HG02885 (cell line): ENCODE measurements around the gene WDR19.
"Not testable (repeated sequence)": the region's sequence is repeated elsewhere in the genome, so short reads cannot be mapped to it uniquely, and the experiment has no call there.

Experiments used
- ATAC-seq: cut with Tn5 transposase; IDR thresholded peaks from one replicate; pipeline ENCODE4 v1.9.1; 2021; ENCODE audit warnings: mild to moderate bottlenecking; ENCODE audit not compliant: unreplicated experiment, poor library complexity

WDR19 gene

GRCh38 chr4:39231660-39232059 is 49.3 kb downstream of the WDR19 start:
- no peak for ATAC-seq

GRCh38 chr4:39232100-39232499 is 49.8 kb downstream of the WDR19 start:
- no peak for ATAC-seq

- ATAC-seq: no peak
Observed at GRCh38 chr4:39233114-39233513, 50.8 kb downstream of the WDR19 start.

GRCh38 chr4:39233783-39234182 is 51.5 kb downstream of the WDR19 start:
- ATAC-seq: no peak

GRCh38 chr4:39235021-39235420 is 52.7 kb downstream of the WDR19 start:
- ATAC-seq: no peak

- ATAC-seq: no peak
Observed at GRCh38 chr4:39235696-39236095, 53.4 kb downstream of the WDR19 start.

DNA sequence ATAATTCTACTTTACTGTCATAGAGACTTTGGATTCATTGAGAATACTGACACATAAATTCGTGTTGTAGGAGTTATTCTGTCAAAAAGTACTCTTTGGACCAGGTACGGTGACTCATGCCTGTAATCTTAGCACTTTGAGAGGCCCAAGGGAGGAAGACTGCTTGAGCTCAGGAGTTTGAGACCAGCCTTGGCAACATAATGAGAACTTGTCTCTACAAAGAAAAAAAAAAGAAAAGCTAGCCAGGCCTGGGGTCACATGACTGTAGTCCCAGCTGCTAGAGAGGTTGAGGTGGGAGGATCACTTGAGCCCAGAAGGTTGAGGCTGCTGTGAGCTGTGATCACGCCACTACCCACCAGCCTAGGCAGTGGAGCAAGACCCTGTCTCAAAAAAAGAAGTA is 54.9 kb downstream of the WDR19 start:
- no peak for ATAC-seq

DNA sequence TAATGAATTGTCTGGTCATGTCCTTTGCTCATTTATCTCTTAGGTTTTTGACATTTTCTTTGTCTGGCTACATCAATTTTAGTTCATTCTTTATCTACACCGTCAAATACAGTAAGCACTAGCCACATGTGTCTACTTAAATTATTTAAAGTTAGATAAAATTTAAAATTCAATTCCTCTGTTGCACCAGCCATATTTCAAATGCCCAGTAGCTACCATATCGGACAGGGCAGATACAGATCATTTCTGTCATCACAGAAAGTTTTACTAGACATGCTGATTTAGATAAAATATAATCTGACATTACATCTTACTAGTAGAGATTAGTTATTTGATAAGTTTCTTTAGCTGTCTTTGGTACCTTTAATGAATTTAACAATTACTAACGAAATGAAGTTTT is 61.1 kb downstream of the WDR19 start:
- no peak for ATAC-seq

GRCh38 chr4:39255266-39255665 is 72.9 kb downstream of the WDR19 start:
- no peak for ATAC-seq

GRCh38 chr4:39255871-39256270 is 73.5 kb downstream of the WDR19 start:
- no peak for ATAC-seq

- no peak for ATAC-seq
Observed at GRCh38 chr4:39256436-39256835, 74.1 kb downstream of the WDR19 start.

- ATAC-seq: no peak
Observed at GRCh38 chr4:39259571-39260330, 77.4 kb downstream of the WDR19 start.

GRCh38 chr4:39263895-39264294 is 81.6 kb downstream of the WDR19 start:
- ATAC-seq: no peak

DNA sequence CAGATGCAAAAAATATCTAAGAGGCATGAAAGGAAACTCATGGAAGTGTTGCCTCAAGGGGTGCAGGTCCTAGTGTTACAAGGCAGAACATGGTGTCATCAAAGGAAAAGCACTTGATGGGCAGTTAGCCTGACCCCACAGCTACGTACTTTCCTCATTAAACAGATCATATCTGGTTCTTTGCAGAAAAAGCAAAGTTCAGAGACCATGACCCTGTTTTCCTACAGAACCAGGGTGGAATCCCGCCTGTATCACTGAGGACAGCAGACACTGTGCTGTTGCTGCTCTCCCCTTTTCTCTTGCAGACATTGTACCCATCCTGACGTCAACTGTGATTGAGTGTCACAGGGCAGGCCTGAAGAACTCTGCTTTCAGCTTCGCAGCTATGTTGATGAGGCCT is 92.2 kb downstream of the WDR19 start:
- no peak for ATAC-seq

- ATAC-seq: not testable (repeated sequence)
Observed at GRCh38 chr4:39277661-39278060, 95.3 kb downstream of the WDR19 start.

- ATAC-seq: no peak
Observed at GRCh38 chr4:39278476-39278875, 96.1 kb downstream of the WDR19 start.

DNA sequence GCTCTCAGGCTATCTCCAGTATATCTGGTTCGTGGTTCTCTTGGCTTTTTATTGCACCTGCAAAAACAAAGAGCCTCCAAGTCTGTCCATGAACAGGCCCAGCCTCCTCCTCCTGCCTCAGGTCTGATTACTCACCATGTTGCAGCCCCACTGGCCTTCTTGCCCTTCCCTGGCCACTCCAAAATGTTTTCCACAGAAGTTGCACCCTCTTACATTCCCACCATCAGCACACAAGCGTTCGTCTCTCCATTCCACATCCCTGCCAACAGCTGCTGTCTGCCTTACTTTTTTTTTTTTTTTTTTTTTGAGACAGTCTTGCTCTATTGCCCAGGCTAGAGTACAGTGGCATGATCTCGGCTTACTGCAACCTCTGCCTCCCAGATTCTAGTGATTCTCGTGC is 97.1 kb downstream of the WDR19 start:
- ATAC-seq: no peak

DNA sequence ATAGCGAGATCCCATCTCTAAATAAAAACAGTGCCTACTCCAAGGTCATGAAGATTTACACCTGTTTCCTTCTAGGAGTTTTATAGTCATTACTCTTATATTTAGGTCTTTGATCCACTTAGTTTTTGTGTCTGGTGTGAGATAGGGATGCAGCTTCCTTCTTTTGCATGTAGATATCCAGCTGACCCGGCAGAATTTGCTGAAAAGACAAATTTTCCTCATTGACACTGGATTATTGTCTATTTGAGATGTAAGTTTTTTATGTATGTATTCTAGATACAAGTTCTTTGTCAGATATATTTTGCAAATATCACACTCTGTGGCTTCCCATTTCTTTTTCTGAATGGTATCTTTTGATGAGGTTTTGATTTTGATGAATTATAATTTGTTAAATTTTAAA is 98.4 kb downstream of the WDR19 start:
- ATAC-seq: no peak

GRCh38 chr4:39285111-39285795 is 102.9 kb downstream of the WDR19 start:
- ATAC-seq: no peak

DNA sequence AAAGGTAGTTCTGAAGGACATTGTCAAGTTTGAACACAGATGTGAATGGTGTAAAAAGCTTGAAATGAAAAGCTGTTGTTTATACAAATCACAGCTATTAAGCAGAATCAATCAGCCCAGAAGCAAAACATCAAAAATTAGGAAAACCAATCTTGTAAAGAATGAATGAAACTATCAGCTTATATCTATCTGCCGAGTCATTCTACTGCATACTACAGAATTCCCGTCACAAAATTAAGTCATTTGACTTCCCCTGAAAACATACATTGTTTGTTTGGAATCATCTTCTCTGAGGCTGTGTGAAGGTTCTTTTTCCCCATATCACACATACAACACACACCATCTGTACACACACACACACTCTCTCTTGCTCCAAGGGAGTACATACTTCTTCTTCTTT is 103.5 kb downstream of the WDR19 start:
- ATAC-seq: no peak

DNA sequence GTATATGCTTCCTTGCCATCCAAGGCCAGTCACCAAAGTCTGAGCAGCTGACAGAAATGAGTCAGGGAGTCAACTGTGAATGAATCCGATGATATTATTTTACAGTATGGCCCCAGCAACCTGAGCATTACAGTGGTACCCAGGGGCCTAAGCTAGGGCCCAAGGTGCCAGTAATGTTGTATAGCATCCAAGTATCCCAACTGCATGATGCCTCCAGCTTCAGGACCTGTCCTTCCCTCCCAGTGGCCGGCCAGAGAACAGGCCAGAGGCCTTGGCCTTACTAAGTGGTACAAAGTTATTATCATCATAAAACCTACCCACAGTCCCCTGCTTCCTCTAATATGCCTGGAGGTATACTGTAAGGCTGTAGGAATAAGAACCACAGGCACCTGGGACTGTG is 103.9 kb downstream of the WDR19 start:
- ATAC-seq: no peak

- ATAC-seq: no peak
Observed at GRCh38 chr4:39287223-39287622, 104.9 kb downstream of the WDR19 start.
